H1 (cell line): ENCODE data around the gene HM13. TPM values are rescaled to one million over a fixed set of nuclear protein-coding genes. Genes with fewer than 3 reads are reported as not detected.

Experiments used
- polyA plus RNA-seq, 7 experiments: library from polyadenylated mRNA; depleted of rRNA in 3 of 7; stranded (reverse) in 5 of 7; unstranded in 2 of 7; fragments of >200 nt in 5 of 7; fragments of 200-250 nt in 2 of 7; gene quantifications; 1 replicate in 5 of 7; 2 replicates in 1 of 7; 4 replicates in 1 of 7; pipeline versions ENCODE4 v1.2.1 to v1.2.3, GENCODE V29; 2011 to 2013; ENCODE audit warnings: missing spikeins in 2 of 7, mixed read lengths in 2 of 7
- total RNA-seq: library from RNA; stranded (reverse); fragmentation: NEBNext Ultra II Directional; extraction: Animal tissue kit (Norgen Biotek cat#: 25700); gene quantifications from 2 replicates; pipeline ENCODE4 v1.2.1, GENCODE V29; 2021
- TF ChIP-seq, protein P1 (sequence below): IDR thresholded peaks from 2 replicates; pipeline ENCODE4 v1.6.1; 2012; ENCODE audit warnings: inconsistent platforms

The HM13 gene
- total and polyA plus RNA-seq, 2 of the 8 experiments (the other 6 are each of a cell fraction or from before 2014, with no cell fraction given), result 118 to 183 TPM

DNA sequence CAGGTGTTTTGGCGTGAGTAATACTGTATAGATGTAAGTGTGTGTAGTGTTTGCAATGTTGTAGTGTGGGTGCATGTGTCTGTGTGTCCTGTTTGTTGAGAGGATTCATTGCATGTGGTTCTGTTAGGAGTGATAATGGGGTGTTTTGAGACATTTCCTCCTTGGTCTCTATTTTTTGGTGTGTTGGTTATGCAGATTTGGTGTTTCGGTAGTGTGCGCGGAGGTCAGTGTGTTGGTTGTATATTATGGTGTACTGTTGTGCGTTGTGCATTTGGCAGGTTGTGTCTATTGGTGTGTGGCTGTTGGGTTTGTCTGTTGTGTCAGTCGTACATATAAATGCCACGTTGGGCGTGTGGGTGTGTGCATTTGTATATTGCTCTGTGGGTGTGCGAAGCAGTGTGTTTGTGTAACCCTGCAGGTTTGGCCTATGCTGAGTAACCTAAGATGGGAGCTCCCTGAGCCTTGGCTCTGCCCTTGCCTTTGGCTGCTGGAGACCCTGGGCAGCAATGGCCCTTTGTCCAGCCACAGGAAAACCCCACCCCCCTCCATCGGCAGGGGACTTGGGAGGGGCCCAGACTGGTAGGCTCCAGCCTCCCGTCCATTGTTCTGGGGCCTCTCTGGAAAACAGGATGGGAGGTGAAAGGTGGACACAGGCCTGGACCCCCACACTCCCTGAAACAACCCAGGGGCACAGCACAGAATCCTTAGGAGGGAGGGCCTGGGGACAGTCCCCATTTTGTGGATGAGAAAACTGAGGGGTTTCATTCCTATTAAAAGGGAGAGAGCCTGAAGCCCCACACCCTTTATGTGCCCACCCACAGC is 80.5 kb downstream of the HM13 start (continued):
- TF ChIP-seq, protein P1, sequence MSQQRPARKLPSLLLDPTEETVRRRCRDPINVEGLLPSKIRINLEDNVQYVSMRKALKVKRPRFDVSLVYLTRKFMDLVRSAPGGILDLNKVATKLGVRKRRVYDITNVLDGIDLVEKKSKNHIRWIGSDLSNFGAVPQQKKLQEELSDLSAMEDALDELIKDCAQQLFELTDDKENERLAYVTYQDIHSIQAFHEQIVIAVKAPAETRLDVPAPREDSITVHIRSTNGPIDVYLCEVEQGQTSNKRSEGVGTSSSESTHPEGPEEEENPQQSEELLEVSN, result no peak
- TF ChIP-seq, all 59 proteins: peak for 6
